GM21447 (cell line): ENCODE measurements around the gene CLPTM1L.
"Not testable (repeated sequence)": the region's sequence is repeated elsewhere in the genome, so short reads cannot be mapped to it uniquely, and the experiment has no call there.

Experiments
- ATAC-seq: cut with Tn5 transposase; IDR thresholded peaks from one replicate; pipeline ENCODE4 v1.9.1; 2021; ENCODE audit not compliant: unreplicated experiment

CLPTM1L gene

DNA sequence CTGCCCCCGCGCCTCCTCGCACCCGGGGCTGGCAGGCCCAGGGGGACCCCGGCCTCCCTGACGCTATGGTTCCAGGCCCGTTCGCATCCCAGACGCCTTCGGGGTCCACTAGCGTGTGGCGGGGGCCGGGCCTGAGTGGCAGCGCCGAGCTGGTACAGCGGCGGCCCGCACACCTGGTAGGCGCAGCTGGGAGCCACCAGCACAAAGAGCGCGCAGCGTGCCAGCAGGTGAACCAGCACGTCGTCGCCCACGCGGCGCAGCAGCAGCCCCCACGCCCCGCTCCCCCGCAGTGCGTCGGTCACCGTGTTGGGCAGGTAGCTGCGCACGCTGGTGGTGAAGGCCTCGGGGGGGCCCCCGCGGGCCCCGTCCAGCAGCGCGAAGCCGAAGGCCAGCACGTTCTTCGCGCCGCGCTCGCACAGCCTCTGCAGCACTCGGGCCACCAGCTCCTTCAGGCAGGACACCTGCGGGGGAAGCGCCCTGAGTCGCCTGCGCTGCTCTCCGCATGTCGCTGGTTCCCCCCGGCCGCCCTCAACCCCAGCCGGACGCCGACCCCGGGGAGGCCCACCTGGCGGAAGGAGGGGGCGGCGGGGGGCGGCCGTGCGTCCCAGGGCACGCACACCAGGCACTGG, 50.6 kb downstream of the CLPTM1L start:
- ATAC-seq = no peak

DNA sequence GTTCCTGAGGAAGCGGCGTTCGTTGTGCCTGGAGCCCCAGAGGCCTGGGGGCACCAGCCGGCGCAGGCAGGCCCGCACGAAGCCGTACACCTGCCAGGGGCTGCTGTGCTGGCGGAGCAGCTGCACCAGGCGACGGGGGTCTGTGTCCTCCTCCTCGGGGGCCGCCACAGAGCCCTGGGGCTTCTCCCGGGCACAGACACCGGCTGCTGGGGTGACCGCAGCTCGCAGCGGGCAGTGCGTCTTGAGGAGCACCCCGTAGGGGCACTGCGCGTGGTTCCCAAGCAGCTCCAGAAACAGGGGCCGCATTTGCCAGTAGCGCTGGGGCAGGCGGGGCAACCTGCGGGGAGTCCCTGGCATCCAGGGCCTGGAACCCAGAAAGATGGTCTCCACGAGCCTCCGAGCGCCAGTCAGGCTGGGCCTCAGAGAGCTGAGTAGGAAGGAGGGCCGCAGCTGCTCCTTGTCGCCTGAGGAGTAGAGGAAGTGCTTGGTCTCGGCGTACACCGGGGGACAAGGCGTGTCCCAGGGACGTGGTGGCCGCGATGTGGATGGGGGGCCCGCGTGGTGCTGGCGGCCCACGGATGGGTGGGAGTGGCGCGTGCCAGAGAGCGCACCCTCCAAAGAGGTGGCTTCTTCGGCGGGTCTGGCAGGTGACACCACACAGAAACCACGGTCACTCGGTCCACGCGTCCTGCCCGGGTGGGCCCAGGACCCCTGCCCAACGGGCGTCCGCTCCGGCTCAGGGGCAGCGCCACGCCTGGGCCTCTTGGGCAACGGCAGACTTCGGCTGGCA, 51.3 kb downstream of the CLPTM1L start:
- ATAC-seq = no peak

DNA sequence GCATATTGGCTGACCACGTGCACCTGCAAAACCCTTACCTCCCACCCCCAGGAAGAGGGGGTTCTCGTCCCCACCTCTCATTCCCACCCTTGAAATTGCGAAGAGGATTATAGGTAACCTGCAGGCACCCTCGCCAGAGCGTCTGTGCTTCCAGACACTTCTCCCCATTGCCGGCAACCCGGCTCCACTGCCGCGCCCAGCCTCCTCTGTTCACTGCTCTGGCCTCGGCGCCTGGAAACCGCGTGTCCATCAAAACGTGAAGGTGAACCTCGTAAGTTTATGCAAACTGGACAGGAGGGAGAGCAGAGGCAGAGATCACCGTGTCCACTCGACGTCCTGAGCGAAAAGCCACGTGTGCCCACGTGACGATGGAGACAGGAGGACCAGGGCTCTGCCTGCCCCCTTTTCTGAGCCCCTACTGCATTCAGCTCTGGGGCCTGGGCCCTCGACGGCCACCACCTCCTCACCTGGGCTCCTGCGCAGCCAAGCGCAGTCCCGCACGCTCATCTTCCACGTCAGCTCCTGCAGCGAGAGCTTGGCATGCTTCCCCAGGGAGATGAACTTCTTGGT, 52.0 kb downstream of the CLPTM1L start:
- ATAC-seq = no peak

GRCh38 chr5:1292139-1292538, 52.8 kb downstream of the CLPTM1L start:
- no peak for ATAC-seq

DNA sequence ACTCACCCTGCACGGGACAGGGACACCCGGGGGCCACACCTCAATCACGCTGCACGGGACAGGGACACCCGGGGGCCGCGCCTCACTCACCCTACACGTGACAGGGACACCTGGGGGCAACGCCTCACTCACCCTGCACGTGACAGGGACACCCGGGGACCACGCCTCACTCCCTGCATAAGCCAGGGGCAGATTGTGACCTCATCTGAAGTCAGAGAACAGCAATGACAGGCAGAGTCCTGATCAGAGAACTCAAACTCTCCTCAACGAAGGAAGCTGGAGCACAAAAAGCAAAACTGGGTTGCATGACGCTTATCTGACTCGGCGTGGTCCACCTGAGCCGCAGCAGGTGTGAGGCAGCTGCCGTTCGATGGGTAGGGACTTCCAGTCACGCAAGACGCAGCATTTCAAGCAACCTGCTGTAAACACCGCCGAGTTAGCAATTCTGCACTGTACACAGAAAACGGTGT, 53.3 kb downstream of the CLPTM1L start:
- ATAC-seq = no peak

DNA sequence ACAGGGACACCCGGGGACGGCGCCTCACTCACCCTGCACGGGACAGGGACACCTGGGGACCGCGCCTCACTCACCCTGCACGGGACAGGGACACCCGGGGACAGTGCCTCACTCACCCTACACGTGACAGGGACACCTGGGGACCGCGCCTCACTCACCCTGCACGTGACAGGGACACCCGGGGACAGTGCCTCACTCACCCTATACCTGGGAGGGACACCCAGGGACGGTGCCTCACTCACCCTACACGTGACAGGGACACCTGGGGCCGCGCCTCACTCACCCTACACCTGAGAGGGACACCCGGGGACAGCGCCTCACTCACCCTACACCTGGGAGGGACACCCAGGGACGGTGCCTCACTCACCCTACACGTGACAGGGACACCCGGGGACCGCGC, 53.9 kb downstream of the CLPTM1L start:
- ATAC-seq = not testable (repeated sequence)

- not testable (repeated sequence) for ATAC-seq
These were observed 55.3 kb downstream of the CLPTM1L start for GRCh38 chr5:1289559-1289958.

DNA sequence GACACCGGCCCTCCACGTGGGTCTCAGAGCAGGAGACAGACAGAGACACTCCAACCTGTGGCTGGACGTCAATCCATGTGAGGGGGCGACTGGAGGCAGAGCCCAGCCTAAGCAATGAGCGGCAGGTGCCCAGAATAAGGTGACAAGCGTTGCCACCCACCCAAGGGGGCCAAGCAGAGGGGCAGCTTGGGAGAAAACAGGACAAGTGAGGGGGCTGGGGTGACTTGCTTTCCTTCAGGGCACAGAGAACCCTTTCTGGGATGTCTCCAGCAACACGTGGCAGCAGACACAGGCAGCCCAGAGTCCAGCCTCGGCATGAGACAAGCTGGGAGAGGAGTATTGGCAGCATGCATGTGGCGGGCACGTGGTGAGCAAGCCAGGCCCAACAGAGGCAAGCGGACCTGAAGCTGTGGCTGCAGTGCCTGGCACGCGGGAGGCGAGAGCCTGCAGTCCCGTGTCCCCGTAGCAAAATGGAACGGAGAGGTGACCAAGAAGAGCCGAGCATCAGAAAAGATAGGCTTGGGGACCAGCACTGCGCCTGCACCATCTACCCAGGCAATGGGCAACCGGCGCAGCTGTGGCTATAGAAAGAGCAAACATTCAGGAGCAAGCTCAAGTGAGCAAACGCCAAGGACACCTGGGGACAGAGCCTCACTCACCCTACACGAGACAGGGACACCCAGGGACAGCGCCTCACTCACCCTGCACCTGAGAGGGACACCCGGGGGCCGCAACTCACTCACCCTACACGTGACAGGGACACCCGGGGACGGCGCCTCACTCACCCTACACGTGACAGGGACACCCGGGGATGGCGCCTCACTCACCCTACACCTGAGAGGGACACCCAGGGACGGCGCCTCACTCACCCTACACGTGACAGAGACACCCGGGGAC, 56.2 kb downstream of the CLPTM1L start:
- no peak for ATAC-seq

- ATAC-seq = no peak
These were observed 59.0 kb downstream of the CLPTM1L start for GRCh38 chr5:1285883-1286291.

GRCh38 chr5:1285141-1285540, 59.8 kb downstream of the CLPTM1L start:
- ATAC-seq = no peak

GRCh38 chr5:1284336-1284970, 60.4 kb downstream of the CLPTM1L start:
- not testable (repeated sequence) for ATAC-seq

DNA sequence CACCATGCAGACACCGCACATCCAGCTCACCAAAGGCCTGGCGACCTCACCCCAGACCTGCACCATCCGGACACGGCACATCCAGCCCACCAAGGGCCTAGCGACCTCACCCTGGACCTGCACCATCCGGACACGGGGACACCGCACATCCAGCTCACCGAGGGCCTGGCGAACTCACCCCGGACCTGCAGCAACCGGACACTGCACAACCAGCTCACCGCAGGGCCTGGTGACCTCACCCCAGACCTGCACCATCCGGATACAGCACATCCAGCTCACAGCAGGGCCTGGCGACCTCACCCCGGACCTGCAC, 61.2 kb downstream of the CLPTM1L start:
- not testable (repeated sequence) for ATAC-seq

DNA sequence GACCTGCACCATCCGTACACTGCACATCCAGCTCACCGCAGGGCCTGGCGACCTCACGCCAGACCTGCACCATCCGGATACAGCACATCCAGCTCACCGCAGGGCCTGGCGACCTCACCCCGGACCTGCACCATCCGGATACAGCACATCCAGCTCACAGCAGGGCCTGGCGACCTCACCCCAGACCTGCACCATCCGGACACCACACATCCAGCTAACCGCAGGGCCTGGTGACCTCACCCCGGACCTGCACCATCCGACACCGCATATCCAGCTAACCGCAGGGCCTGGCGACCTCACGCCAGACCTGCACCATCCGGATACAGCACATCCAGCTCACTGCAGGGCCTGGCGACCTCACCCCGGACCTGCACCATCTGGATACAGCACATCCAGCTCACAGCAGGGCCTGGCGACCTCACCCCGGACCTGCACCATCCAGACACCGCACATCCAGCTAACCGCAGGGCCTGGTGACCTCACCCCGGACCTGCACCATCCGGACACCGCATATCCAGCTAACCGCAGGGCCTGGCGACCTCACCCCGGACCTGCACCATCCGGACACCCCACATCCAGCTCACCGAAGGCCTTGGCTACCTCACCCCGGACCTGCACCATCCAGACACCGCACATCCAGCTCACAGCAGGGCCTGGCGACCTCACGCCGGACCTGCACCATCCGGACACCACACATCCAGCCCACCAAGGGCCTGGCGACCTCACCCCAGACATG, 61.7 kb downstream of the CLPTM1L start:
- not testable (repeated sequence) for ATAC-seq

DNA sequence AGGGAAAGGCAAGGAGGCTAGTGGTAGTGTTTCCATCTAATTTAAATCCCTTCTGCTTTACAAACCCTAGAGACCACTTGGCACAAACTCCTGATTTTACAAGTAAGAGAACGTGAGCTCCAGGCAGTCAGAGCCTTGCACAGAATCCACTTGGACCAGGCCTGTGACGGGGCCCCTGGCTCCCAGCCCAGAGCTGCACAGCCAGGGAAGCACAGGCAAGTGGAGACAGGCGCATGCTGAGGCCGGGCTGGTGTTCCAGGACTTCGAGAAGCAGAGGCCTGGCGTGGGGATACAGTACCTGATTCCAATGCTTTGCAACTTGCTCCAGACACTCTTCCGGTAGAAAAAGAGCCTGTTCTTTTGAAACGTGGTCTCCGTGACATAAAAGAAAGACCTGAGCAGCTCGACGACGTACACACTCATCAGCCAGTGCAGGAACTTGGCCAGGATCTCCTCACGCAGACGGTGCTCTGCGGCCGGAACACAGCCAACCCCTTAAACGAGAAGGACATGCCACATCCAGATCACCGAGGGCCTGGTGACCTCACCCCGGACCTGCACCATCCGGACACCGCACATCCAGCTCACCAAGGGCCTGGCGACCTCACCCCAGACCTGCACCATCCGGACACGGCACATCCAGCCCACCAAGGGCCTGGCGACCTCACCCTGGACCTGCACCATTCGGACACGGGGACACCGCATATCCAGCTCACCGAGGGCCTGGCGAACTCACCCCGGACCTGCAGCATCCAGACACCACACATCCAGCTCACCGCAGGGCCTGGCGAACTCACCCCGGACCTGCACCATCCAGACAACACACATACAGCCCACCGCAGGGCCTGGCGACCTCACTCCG, 62.5 kb downstream of the CLPTM1L start:
- no peak for ATAC-seq

DNA sequence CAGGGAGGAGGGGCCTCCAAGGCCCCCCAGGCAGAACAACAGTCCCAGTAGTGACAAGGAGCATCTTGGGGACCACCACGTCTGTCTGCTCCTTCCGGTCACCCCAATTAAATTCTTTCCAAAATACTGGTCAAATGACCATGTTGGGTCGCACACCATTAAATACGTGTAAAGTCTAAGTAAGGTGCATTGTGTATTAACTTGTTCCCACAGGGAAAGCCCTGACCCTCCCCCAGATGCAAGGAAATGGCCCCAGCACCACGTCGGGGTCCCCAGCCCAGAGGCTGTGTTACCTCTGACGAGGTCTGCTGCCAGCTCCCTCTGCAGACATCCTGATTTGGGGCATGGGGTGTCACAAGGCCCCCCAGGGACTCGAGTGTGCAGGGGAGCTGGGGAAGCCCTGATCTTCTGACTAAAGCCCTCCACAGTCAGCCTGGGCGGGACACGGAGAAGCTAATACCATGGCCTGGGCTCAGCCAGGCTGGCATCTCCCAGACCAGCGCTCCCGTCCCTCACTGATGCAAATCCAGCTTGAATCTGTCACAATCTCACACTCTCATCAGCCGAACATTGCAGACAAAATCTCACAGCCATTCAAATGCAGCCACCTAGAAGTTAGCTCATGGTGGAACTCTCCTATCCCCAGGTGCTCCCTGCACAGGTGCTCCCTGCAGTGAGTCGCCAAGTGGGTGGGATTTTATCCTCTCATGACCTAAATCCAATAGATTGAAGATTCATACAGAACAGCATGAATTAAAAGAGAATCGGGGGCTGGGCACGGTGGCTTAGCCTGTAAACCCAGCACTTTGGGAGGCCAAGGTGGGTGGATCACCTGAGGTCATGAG, 63.6 kb downstream of the CLPTM1L start:
- no peak for ATAC-seq

GRCh38 chr5:1280177-1281037, 64.5 kb downstream of the CLPTM1L start:
- ATAC-seq = no peak

GRCh38 chr5:1279443-1280151, 65.3 kb downstream of the CLPTM1L start:
- no peak for ATAC-seq
